ENCODE measurements around the gene CMTM7. TPM values are rescaled to one million over a fixed set of nuclear protein-coding genes. Genes with fewer than 3 reads are reported as not detected.

Gene CMTM7
- total and polyA plus RNA-seq, 2 of the 13 experiments (the other 11 are each of a cell fraction or from before 2014, with no cell fraction given) = 20.9 to 21.4 TPM

GRCh38 chr3:32484436-32484835, 92.8 kb downstream of the CMTM7 start:
- H2AFZ ChIP-seq (ENCODE audit: low read length) = no peak overlapping the region
- H3K4me1 ChIP-seq (ENCODE audit: insufficient read depth, low read length) = peaks cover 12% of the 10 kb centered on the region
- H3K4me2 ChIP-seq (ENCODE audit: low read depth, low read length) = no peak overlapping the region
- H4K20me1 ChIP-seq (ENCODE audit: insufficient read depth, low read length) = no peaks in the 10 kb centered on the region
- H3K36me3 ChIP-seq (replicated peaks in 1 of 2; ENCODE audit: control insufficient read depth in 1 of 2, insufficient read depth in 2 of 2, low read length in 2 of 2) = peaks cover 1 to 36% of the 10 kb centered on the region in 2 experiments; a peak in 4 of 5 replicates
- H3K27me3 ChIP-seq (ENCODE audit: control insufficient read depth in 1 of 2, insufficient read depth in 2 of 2, low read length in 2 of 2) = no peaks in the 10 kb centered on the region
- TF ChIP-seq SNAPC2 (CRISPR knock-in tag; IDR thresholded peaks at IDR 0.05) = no peak
- no peak for TF ChIP-seq THAP11 (CRISPR knock-in tag; IDR thresholded peaks at IDR 0.05)
- TF ChIP-seq ZSCAN29 (CRISPR knock-in tag; conservative IDR thresholded peaks at IDR 0.05) = no peak
- no peak for TF ChIP-seq SMARCC2 (IDR thresholded peaks at IDR 0.05)
- no peak for TF ChIP-seq TRIM22 (IDR thresholded peaks at IDR 0.05)
- no peak for TF ChIP-seq KLF15 (CRISPR knock-in tag; IDR thresholded peaks at IDR 0.05; ENCODE audit: borderline replicate concordance)
- TF ChIP-seq AKNA (CRISPR knock-in tag; IDR thresholded peaks at IDR 0.05; ENCODE audit: borderline replicate concordance) = no peak
- no peak for TF ChIP-seq TCF7 (IDR thresholded peaks at IDR 0.05; ENCODE audit: low read depth)
- TF ChIP-seq TEAD3 (CRISPR knock-in tag; optimal IDR thresholded peaks at IDR 0.05; ENCODE audit: borderline replicate concordance) = no peak
- TF ChIP-seq FIP1L1 (IDR thresholded peaks at IDR 0.05; ENCODE audit: borderline replicate concordance, insufficient read depth, low read depth, low read length) = no peak
- TF ChIP-seq ZBTB33 (CRISPR knock-in tag; IDR thresholded peaks at IDR 0.05) = no peak
- TF ChIP-seq NFRKB (IDR thresholded peaks at IDR 0.05) = no peak
- TF ChIP-seq CREB1 (IDR thresholded peaks at IDR 0.05) = no peak
- no peak for TF ChIP-seq CREB1 (CRISPR knock-in tag; IDR thresholded peaks at IDR 0.05)
- no peak for TF ChIP-seq ZNF710 (CRISPR knock-in tag; IDR thresholded peaks at IDR 0.05; ENCODE audit: borderline replicate concordance)
- CTCF ChIA-PET (ENCODE audit: low intra/inter-chr PET ratio, low total read pairs) = no interaction called here
- ATAC-seq = no peak
- no peak for DNase-seq (ENCODE audit: low spot score)
- in situ Hi-C loops (cut with HindIII; ENCODE audit: extremely low pct_ligation_motif_present, low pct_unique_long_range_greater_than_20kb) = no loop called here
- WGBS (ENCODE audit: low lambda C conversion rate) = 98% methylated on average over 6 of the region's 6 CpGs
- no peak overlapping the region for H3K4me3 ChIP-seq (replicated peaks in 1 of 3; ENCODE audit: insufficient read depth in 1 of 3, low read depth in 2 of 3, low read length in 3 of 3)
- no peak overlapping the region for H3K9ac ChIP-seq (ENCODE audit: insufficient read depth, low read depth, low read length)
- no peaks in the 10 kb centered on the region for H3K79me2 ChIP-seq (ENCODE audit: insufficient read depth, low read length)
- H3K9me3 ChIP-seq (ENCODE audit: low read length) = no peaks in the 10 kb centered on the region
- POLR2A ChIA-PET = no interaction called here
- intact Hi-C loops (cut with micrococcal nuclease; ENCODE audit: unreplicated experiment) = no loop called here
- BruUV-seq (replicated peaks) = no TSS peak
- FAIRE-seq = no peak
- no peak overlapping the region for H3K27ac ChIP-seq (ENCODE audit: extremely low read length, insufficient read depth, low read length)
